ENCODE measurements around the gene OIP5. TPM values are rescaled to one million over a fixed set of nuclear protein-coding genes. Genes with fewer than 3 reads are reported as not detected.
A peak's percentile ranks its signal among the peaks of the same experiment; 100 is the strongest.

OIP5 gene
- total and polyA plus RNA-seq, 2 of the 4 experiments (the other 2 are of a cell fraction) = 4.1 to 5.5 TPM

DNA sequence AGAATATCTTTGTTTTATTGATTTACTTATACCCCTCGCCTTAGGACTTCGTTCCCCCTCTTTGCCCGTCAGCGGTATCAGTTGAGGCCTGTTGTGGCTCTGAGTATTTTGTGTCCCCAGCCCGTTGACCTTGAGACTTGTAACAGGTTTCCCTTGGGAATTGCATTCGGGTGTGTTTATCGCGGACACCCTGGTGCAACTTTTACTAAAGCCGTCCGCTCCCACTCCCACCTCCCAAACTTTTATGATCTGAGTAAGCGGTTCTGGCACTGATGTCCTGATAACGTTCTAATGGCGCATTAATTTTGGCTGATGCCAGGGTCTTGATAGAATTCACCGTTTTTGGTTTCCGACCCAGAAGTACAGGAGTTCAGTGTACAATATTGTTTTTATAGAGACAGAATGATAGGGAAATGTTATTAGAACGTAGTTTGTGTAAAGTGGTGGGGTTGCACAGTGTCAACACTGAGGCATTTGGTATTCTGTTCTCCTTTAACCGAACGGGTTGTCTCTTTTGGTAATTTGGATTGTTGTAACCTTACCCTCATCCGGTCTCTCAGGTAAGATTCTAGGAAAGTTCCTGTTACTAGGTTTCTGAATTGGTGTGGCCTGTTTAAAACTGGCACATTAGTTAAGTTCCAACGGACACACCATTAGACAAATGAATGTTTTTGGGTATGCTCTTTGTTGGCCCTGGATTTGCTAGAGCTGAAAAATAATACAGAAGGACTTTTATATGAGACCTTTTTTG lies 47.8 kb downstream of the OIP5 start:
- Histone ChIP-seq H2BK15ac (ENCODE audit: low read depth, low read length) (no peak overlapping the region), H2AK5ac (ENCODE audit: low read depth, low read length) (peak overlapping the region; percentile 79), H2AFZ (replicated peaks; ENCODE audit: low read length, poor library complexity) (peak overlapping the region; percentile 95), H3K36me3 (ENCODE audit: control insufficient read depth, insufficient read depth, low read length) (peaks cover 21% of the 10 kb centered on the region), H3K18ac (ENCODE audit: low read depth, low read length) (0 out of 2 replicates have a peak overlapping the region, but pooled peaks have one; percentile 1), H3K4ac (ENCODE audit: low read depth, low read length) (peak overlapping the region; percentile 80), H4K91ac (ENCODE audit: insufficient read depth, low read depth, low read length) (peak overlapping the region; percentile 36; the same call in 1 of the 2 replicates), H3K27me3 (ENCODE audit: control insufficient read depth, insufficient read depth, low read length) (no peaks in the 10 kb centered on the region), H2BK20ac (ENCODE audit: low read depth, low read length) (no peak overlapping the region), H3K56ac (ENCODE audit: extremely low read depth, insufficient read depth, low read length) (peak overlapping the region; percentile 69), H2AK9ac (replicated peaks; ENCODE audit: low read depth, low read length, poor library complexity) (peak overlapping the region; percentile 85), H3K23ac (ENCODE audit: low read depth, low read length) (peak overlapping the region; percentile 67), H3K9me1 (ENCODE audit: insufficient read depth, low read length) (peaks cover 5% of the 10 kb centered on the region), H4K20me1 (ENCODE audit: insufficient read depth, low read length) (peaks cover 6% of the 10 kb centered on the region; the same call in 1 of the 2 replicates), H2BK120ac (ENCODE audit: low read depth, low read length) (0 out of 2 replicates have a peak overlapping the region, but pooled peaks have one; percentile 6), H3K9ac (ENCODE audit: low read depth, low read length) (peak overlapping the region; percentile 85), H3K9me3 (ENCODE audit: control insufficient read depth, insufficient read depth, low read length) (no peaks in the 10 kb centered on the region), H3K4me1 (ENCODE audit: control insufficient read depth, insufficient read depth, low read length) (peaks cover 6% of the 10 kb centered on the region), H3K4me2 (ENCODE audit: low read depth, low read length) (peak overlapping the region; percentile 68), H3K14ac (replicated peaks; ENCODE audit: low read depth, low read length) (peak overlapping the region; percentile 73), H4K8ac (ENCODE audit: low read depth in 2 of 2, low read length in 2 of 2) (peak overlapping the region; percentile 7 to 86; a peak in 3 of 4 replicates), H4K5ac (ENCODE audit: low read depth, low read length) (peak overlapping the region; percentile 38; the same call in 1 of the 2 replicates), H3K4me3 (ENCODE audit: insufficient read depth, low read depth, low read length) (peak overlapping the region; percentile 81), H2BK5ac (ENCODE audit: low read depth, low read length, poor library complexity, severe bottlenecking) (peak overlapping the region; percentile 80), H3K27ac (ENCODE audit: insufficient read depth, low read length) (peak overlapping the region; percentile 79), H3K79me1 (ENCODE audit: low read depth in 1 of 2, low read length in 2 of 2) (peaks cover 19 to 46% of the 10 kb centered on the region in 2 experiments)
- ChIA-PET CTCF (no interaction called here), POLR2A (ENCODE audit: unreplicated experiment) (no interaction called here)
- in situ Hi-C loops (cut with MboI; ENCODE audit: low sequenced_read_pairs) = no loop called here
- ATAC-seq (ENCODE audit: low read depth) (no peak), DNase-seq (no peak)
- dilution Hi-C loops (cut with HindIII; ENCODE audit: low sequenced_read_pairs, unreplicated experiment) = no loop called here
- intact Hi-C loops (cut with micrococcal nuclease) = loop anchor here (5.0 kb wide), 1 partner anchor 48 kb away; the partner anchor contains the start of genes NUSAP1 and OIP5
- BruUV-seq (replicated peaks) = no TSS peak
- 0% methylated on average over 8 of the region's 20 CpGs; no CpG with 5 or more reads in 1 of the 2 experiments for WGBS, 2 experiments (ENCODE audit: extremely low coverage in 2 of 2, insufficient read length in 1 of 2)
- TF ChIP-seq RCOR1 (IDR thresholded peaks at IDR 0.05; ENCODE audit: insufficient replicate concordance, low read length) (no peak), CEBPB (IDR thresholded peaks at IDR 0.05; ENCODE audit: low read depth, low read length) (no peak), FOS (IDR thresholded peaks at IDR 0.05; ENCODE audit: low read depth, low read length) (no peak), SMC3 (IDR thresholded peaks at IDR 0.05; ENCODE audit: low read depth, low read length) (no peak), NFE2L2 (IDR thresholded peaks at IDR 0.05; ENCODE audit: low read depth, low read length) (no peak)
- TF ChIP-seq, protein P1, sequence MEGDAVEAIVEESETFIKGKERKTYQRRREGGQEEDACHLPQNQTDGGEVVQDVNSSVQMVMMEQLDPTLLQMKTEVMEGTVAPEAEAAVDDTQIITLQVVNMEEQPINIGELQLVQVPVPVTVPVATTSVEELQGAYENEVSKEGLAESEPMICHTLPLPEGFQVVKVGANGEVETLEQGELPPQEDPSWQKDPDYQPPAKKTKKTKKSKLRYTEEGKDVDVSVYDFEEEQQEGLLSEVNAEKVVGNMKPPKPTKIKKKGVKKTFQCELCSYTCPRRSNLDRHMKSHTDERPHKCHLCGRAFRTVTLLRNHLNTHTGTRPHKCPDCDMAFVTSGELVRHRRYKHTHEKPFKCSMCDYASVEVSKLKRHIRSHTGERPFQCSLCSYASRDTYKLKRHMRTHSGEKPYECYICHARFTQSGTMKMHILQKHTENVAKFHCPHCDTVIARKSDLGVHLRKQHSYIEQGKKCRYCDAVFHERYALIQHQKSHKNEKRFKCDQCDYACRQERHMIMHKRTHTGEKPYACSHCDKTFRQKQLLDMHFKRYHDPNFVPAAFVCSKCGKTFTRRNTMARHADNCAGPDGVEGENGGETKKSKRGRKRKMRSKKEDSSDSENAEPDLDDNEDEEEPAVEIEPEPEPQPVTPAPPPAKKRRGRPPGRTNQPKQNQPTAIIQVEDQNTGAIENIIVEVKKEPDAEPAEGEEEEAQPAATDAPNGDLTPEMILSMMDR (conservative IDR thresholded peaks at IDR 0.05; ENCODE audit: low read depth, low read length) = no peak
